BJ (cell line): ENCODE data around the gene CLEC2D. TPM values are rescaled to one million over a fixed set of nuclear protein-coding genes. Genes with fewer than 3 reads are reported as not detected.

Experiments
- CTCF ChIA-PET: fragments of 350-600 bp; formaldehyde crosslinking; extraction: SDS; loops from one replicate; lab custom pipeline; 2021; ENCODE audit warnings: antibody characterized with exemption, inconsistent platforms; lab: Yijun Ruan, JAX
- POLR2A ChIA-PET: fragments of 300-600 bp; sonication (Branson Sonifier 250); formaldehyde crosslinking; extraction: SDS; loops from one replicate; lab custom pipeline; 2021; ENCODE audit warnings: antibody characterized with exemption; lab: Charles Lee
- DNase-seq: peaks from one replicate; pipeline ENCODE4 v3.0.0-alpha.2; 2011; ENCODE audit warnings: low read depth
- H3K27me3 ChIP-seq: 2 replicates; pipeline ENCODE4 v1.6.0; 2011; ENCODE audit warnings: low read length; ENCODE audit not compliant: control insufficient read depth, insufficient read depth
- H3K36me3 ChIP-seq: 2 replicates; pipeline ENCODE4 v1.5.1; 2011; ENCODE audit warnings: low read length; ENCODE audit not compliant: control insufficient read depth, insufficient read depth
- H3K4me3 ChIP-seq: 2 replicates; pipeline ENCODE4 v1.5.1; 2011; ENCODE audit warnings: low read depth, mild to moderate bottlenecking, control low read depth, low read length
- polyA plus RNA-seq: library from polyadenylated mRNA; depleted of rRNA; stranded (reverse); fragments of >200 nt; gene quantifications from 2 replicates; pipeline ENCODE4 v1.2.3, GENCODE V29; 2011
- TF ChIP-seq, protein P1 (sequence below): IDR thresholded peaks from 2 replicates; pipeline ENCODE4 v1.5.1; 2011; ENCODE audit warnings: low read depth, mild to moderate bottlenecking, control low read depth, inconsistent platforms, low read length, moderate library complexity; ENCODE audit not compliant: insufficient read depth

Gene CLEC2D
- polyA plus RNA-seq, 1 experiment = 1.7 TPM

DNA sequence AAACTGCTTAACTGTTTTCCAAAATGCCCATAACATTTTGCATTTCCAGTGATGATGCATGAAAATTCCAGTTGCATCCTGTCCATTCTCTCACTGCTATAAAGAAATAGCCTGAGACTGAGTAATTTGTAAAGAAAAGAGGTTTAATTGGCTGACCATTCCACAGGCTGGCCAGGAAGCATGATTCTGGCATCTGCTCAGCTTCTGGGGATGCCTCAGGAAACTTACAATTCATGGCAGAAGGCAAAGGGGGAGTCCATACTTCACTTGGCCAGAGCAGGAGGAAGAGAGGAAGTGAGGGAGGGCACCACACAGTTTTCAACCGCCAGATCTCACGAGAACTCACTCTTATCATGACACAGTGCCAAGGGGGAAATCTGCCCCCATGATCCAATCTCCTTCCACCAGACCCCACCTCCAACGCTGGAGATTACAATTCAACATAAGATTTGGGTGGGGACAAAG is 18.2 kb upstream of the CLEC2D start:
- ChIA-PET CTCF (interaction anchor here (1.4 kb wide), 1 partner anchor 57 kb away, joined by 4 read pairs; no protein-coding TSS in a partner anchor), POLR2A (no interaction called here)
- H3K36me3 ChIP-seq = peaks cover 6% of the 10 kb centered on the region
- DNase-seq = peak; percentile 70
- H3K4me3 ChIP-seq = no peak overlapping the region
- no peaks in the 10 kb centered on the region for H3K27me3 ChIP-seq
- TF ChIP-seq, protein P1, sequence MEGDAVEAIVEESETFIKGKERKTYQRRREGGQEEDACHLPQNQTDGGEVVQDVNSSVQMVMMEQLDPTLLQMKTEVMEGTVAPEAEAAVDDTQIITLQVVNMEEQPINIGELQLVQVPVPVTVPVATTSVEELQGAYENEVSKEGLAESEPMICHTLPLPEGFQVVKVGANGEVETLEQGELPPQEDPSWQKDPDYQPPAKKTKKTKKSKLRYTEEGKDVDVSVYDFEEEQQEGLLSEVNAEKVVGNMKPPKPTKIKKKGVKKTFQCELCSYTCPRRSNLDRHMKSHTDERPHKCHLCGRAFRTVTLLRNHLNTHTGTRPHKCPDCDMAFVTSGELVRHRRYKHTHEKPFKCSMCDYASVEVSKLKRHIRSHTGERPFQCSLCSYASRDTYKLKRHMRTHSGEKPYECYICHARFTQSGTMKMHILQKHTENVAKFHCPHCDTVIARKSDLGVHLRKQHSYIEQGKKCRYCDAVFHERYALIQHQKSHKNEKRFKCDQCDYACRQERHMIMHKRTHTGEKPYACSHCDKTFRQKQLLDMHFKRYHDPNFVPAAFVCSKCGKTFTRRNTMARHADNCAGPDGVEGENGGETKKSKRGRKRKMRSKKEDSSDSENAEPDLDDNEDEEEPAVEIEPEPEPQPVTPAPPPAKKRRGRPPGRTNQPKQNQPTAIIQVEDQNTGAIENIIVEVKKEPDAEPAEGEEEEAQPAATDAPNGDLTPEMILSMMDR = no peak

DNA sequence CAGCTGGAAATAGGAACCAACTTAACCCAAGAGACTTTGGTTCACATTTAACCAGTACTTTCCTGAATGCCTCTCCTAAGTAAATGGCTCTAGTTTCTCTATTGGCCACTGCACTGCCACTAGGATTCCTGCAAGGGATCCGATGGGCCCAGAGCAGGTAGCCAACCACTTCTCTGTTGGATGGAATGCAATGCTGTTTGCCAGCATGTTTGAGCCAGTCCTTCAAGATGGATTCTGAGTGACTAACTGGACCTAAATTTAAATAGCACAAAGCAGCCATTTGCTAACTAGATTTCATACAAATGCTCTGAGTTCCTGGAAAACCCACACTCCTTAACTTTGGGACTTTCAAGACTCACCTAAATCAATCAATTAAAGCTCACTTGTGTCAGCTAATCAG is 9.5 kb upstream of the CLEC2D start:
- no peak for DNase-seq
- Histone ChIP-seq H3K4me3 (no peak overlapping the region), H3K27me3 (no peaks in the 10 kb centered on the region), H3K36me3 (peaks cover 3% of the 10 kb centered on the region; the same call in 1 of the 2 replicates)
- TF ChIP-seq, protein P1 = no peak
- ChIA-PET POLR2A (no interaction called here), CTCF (no interaction called here)

DNA sequence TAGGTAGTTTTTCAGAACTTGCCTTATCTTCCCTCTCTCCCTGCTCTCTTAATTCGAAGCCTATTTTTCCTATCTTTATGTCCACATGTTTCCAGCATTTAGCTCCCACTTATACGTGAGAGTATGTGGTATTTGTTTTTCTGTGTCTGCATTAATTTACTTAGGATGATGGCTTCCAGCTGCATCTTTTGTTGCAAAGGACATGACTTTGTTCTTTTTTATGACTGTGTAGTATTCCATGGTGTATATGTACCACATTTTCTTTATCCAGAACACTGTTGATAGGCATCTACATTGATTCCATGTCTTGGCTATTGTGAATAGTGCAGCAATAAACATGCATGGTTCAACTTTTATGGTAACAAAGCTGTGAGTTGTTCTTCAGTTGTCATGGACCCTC is 7.8 kb upstream of the CLEC2D start:
- TF ChIP-seq, protein P1 = no peak
- no peaks in the 10 kb centered on the region for H3K27me3 ChIP-seq
- CTCF ChIA-PET = interaction anchor here (1.2 to 2.6 kb wide), 2 partner anchors 19 to 27 kb away, joined by 3 to 8 read pairs; no protein-coding TSS in a partner anchor
- no peak for DNase-seq
- POLR2A ChIA-PET = no interaction called here
- H3K4me3 ChIP-seq = no peak overlapping the region
- peaks cover 2% of the 10 kb centered on the region; the same call in 1 of the 2 replicates for H3K36me3 ChIP-seq

DNA sequence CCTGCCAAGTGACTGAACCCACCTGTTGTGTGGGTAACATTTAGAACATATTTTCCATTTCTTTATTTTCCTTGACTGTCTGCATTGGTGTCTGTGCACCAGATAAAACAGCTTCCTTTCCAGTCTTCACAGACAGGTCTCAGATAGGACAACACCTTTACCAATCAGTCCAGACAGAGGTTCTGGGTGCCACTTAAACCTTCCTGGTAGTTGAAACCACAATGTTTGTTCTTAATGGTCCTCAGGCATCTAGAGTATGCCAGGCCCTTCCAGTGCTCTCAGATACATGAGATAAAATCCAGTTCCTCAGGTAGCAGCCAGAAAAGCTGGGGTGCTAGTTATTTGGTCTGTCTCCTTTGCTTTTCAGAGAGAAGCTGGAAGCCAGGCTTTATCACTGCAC is 7.0 kb upstream of the CLEC2D start:
- Histone ChIP-seq H3K36me3 (peaks cover 2% of the 10 kb centered on the region; the same call in 1 of the 2 replicates), H3K27me3 (no peaks in the 10 kb centered on the region), H3K4me3 (no peak overlapping the region)
- ChIA-PET POLR2A (no interaction called here), CTCF (interaction anchor here (1.2 to 2.6 kb wide), 2 partner anchors 18 to 28 kb away, joined by 3 to 8 read pairs; no protein-coding TSS in a partner anchor)
- TF ChIP-seq, protein P1 = no peak
- no peak for DNase-seq

DNA sequence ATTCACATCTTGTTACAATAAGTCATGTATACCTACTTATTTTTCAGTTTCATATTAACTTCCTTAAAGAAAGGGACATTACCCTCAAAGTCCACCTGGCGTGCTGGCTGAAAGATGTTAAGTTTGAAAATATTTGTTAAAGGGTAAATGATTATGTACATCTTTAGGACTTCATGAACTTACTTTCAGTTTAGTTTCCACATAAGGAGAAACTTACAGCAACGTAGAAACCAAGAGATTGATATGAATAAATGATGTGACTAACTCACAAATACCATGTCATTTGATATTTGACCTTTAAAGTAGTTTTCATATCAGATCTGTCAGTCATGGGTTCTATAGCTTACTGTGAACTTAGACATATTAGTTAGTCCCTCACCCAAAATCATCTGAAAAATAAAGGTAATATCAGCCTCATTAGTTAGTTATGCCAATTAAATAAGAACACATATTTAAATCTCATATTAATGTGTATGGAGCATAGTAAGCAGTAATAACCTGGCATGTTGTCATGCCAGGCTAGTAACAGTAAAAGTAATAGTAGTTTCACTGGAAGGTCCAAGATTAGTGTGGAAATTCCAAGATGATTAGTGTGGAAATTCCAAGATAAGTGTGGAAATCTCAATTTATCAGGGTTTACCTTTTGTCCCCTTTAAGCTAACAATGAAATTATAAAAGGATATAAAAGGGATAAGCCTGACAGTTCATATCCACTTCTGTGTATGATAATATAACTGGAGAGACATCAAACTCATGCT is 1.9 kb upstream of the CLEC2D start:
- Histone ChIP-seq H3K27me3 (no peaks in the 10 kb centered on the region), H3K4me3 (no peak overlapping the region), H3K36me3 (no peaks in the 10 kb centered on the region)
- ChIA-PET CTCF (interaction anchor here (2.7 kb wide), 1 partner anchor 12 kb away, joined by 8 read pairs; no protein-coding TSS in a partner anchor), POLR2A (no interaction called here)
- TF ChIP-seq, protein P1 = no peak
- no peak for DNase-seq
